C4-2B (cell line): ENCODE results near the gene TSPAN7.

Source experiments
- ZFX ChIP-seq: fragments of 450-650 bp; IDR thresholded peaks from 2 replicates; pipeline ENCODE4 v1.6.1; 2017
- TF ChIP-seq, protein P1 (sequence below): fragments of 450-650 bp; conservative IDR thresholded peaks from 2 replicates; pipeline ENCODE4 v1.5.1; 2017; ENCODE audit warnings: mild to moderate bottlenecking

DNA sequence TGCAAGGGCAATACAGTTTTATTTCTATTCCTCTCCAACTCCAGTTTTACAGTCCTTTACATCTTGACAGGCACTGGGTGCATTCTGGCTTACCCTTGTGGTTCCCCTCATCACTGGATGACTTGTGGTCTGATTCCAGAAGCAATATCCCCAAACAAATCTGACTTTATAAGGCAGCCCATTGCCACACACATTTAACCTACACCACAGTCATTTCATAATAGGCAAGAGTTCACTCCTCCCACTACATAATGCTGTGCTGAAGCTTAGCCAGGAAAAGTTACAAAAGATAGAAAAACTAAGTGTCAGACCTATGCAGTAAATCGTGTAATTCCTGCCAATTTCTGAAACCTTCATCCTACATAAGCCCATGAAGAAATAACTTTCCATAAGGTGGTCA is 157.0 kb downstream of the TSPAN7 start:
- TF ChIP-seq, protein P1, sequence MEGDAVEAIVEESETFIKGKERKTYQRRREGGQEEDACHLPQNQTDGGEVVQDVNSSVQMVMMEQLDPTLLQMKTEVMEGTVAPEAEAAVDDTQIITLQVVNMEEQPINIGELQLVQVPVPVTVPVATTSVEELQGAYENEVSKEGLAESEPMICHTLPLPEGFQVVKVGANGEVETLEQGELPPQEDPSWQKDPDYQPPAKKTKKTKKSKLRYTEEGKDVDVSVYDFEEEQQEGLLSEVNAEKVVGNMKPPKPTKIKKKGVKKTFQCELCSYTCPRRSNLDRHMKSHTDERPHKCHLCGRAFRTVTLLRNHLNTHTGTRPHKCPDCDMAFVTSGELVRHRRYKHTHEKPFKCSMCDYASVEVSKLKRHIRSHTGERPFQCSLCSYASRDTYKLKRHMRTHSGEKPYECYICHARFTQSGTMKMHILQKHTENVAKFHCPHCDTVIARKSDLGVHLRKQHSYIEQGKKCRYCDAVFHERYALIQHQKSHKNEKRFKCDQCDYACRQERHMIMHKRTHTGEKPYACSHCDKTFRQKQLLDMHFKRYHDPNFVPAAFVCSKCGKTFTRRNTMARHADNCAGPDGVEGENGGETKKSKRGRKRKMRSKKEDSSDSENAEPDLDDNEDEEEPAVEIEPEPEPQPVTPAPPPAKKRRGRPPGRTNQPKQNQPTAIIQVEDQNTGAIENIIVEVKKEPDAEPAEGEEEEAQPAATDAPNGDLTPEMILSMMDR: no peak
- TF ChIP-seq ZFX: no peak
